CD8-positive, alpha-beta memory T cell (primary cell): ENCODE measurements around the gene KRTAP10-12. TPM values are rescaled to one million over a fixed set of nuclear protein-coding genes. Genes with fewer than 3 reads are reported as not detected.
"Not testable (repeated sequence)": the region's sequence is repeated elsewhere in the genome, so short reads cannot be mapped to it uniquely, and the experiment has no call there.

Experiments
- CTCF ChIA-PET: fragments of 350-600 bp; sonication (Branson Sonifier 250); formaldehyde crosslinking; loops from one replicate; lab custom pipeline; 2021; ENCODE audit warnings: antibody characterized with exemption; lab: Charles Lee
- POLR2A ChIA-PET: fragments of 350-600 bp; sonication (Branson Sonifier 250); formaldehyde crosslinking; loops from one replicate; lab custom pipeline; 2021; ENCODE audit warnings: antibody characterized with exemption; lab: Charles Lee
- DNase-seq, 5 donors: peaks; one replicate each; pipeline versions ENCODE4 v3.0.0 to v3.0.0-alpha.2; 2020 to 2022; ENCODE audit warnings: mixed read lengths in 1 of 5
- H3K27ac ChIP-seq: one replicate; pipeline ENCODE4 v1.7.0; 2013; ENCODE audit warnings: low read depth, mild to moderate bottlenecking, low read length, moderate library complexity
- H3K27me3 ChIP-seq: 2 replicates; pipeline ENCODE4 v1.7.0; 2013; ENCODE audit warnings: low read length, mild to moderate bottlenecking; ENCODE audit not compliant: insufficient read depth, poor library complexity, severe bottlenecking
- H3K36me3 ChIP-seq: 2 replicates; pipeline ENCODE4 v1.7.0; 2013; ENCODE audit warnings: mild to moderate bottlenecking, low read length, moderate library complexity; ENCODE audit not compliant: insufficient read depth
- H3K4me1 ChIP-seq: 2 replicates; pipeline ENCODE4 v1.7.0; 2013; ENCODE audit warnings: mild to moderate bottlenecking, low read length, moderate library complexity; ENCODE audit not compliant: insufficient read depth
- H3K4me3 ChIP-seq: 2 replicates; pipeline ENCODE4 v1.7.0; 2013; ENCODE audit warnings: mild to moderate bottlenecking, low read length
- H3K9me3 ChIP-seq: 2 replicates; pipeline ENCODE4 v1.7.0; 2013; ENCODE audit warnings: mild to moderate bottlenecking, low read length
- H3K27ac Mint-ChIP-seq, 8 donors: one replicate each; pipeline ENCODE4 v1.8.0; 2020 to 2021; ENCODE audit warnings: mixed read lengths in 8 of 8, mild to moderate bottlenecking in 6 of 8, inconsistent platforms in 3 of 8, moderate library complexity in 3 of 8
- H3K27me3 Mint-ChIP-seq, 2 donors: one replicate each; pipeline ENCODE4 v1.8.0; 2020 to 2021; ENCODE audit warnings: mixed read lengths in 2 of 2, mild to moderate bottlenecking in 1 of 2, moderate library complexity in 1 of 2
- H3K36me3 Mint-ChIP-seq, 3 donors: one replicate each; pipeline ENCODE4 v1.8.0; 2020 to 2021; ENCODE audit warnings: mixed read lengths in 3 of 3, inconsistent platforms in 1 of 3, mild to moderate bottlenecking in 1 of 3
- H3K4me1 Mint-ChIP-seq, 3 donors: one replicate each; pipeline ENCODE4 v1.8.0; 2020 to 2021; ENCODE audit warnings: mixed read lengths in 3 of 3, inconsistent platforms in 1 of 3, mild to moderate bottlenecking in 1 of 3
- H3K4me3 Mint-ChIP-seq, 7 donors: one replicate each; pipeline ENCODE4 v1.8.0; 2020 to 2021; ENCODE audit warnings: mixed read lengths in 7 of 7, mild to moderate bottlenecking in 6 of 7, moderate library complexity in 4 of 7, inconsistent platforms in 2 of 7
- H3K9me3 Mint-ChIP-seq, 5 donors: one replicate each; pipeline ENCODE4 v1.8.0; 2020 to 2022; ENCODE audit warnings: mixed read lengths in 5 of 5, mild to moderate bottlenecking in 3 of 5, moderate library complexity in 2 of 5, inconsistent platforms in 1 of 5
- polyA plus RNA-seq: library from polyadenylated mRNA; unstranded; fragments of 300-500 nt; fragmentation: Illumina TruSeq; gene quantifications from one replicate; pipeline ENCODE4 v1.2.3, GENCODE V29; 2021
- total RNA-seq, 2 experiments: library from RNA; stranded (reverse); gene quantifications; one replicate each; pipeline ENCODE4 v1.2.3, GENCODE V29; 2021

KRTAP10-12 gene
- total and polyA plus RNA-seq, 3 experiments from 2014 or later, result not detected

- Histone ChIP-seq H3K4me3 (no peak overlapping the region), H3K9me3 (no peaks in the 10 kb centered on the region), H3K27ac (no peak overlapping the region), H3K36me3 (no peaks in the 10 kb centered on the region), H3K27me3 (no peaks in the 10 kb centered on the region), H3K4me1 (no peaks in the 10 kb centered on the region)
- Mint-ChIP-seq H3K36me3 (no peaks in the 10 kb centered on the region), H3K27me3 (peaks cover 8 to 26% of the 10 kb centered on the region in 2 donors), H3K9me3 (no peaks in the 10 kb centered on the region), H3K4me3 (no peak overlapping the region), H3K27ac (peak overlapping the region in 2 of 8 donors; percentile 12 to 81), H3K4me1 (peaks cover 6 to 7% (median 6%) of the 10 kb centered on the region in 3 donors)
- CTCF ChIA-PET, result no interaction called here
- POLR2A ChIA-PET, result no interaction called here
- no peak for DNase-seq
Observed at GRCh38 chr21:44686000-44686781, 10.8 kb upstream of the KRTAP10-12 start.

- Histone ChIP-seq H3K4me3 (no peak overlapping the region), H3K4me1 (no peaks in the 10 kb centered on the region), H3K36me3 (no peaks in the 10 kb centered on the region), H3K27ac (no peak overlapping the region), H3K27me3 (no peaks in the 10 kb centered on the region), H3K9me3 (no peaks in the 10 kb centered on the region)
- Mint-ChIP-seq H3K27me3 (peaks cover 6 to 26% of the 10 kb centered on the region in 2 donors), H3K36me3 (no peaks in the 10 kb centered on the region), H3K27ac (peak overlapping the region in 2 of 8 donors; percentile 81 to 82), H3K9me3 (peaks cover 0 to 4% (median 0%) of the 10 kb centered on the region in 5 donors), H3K4me3 (no peak overlapping the region), H3K4me1 (peaks cover 9 to 14% (median 12%) of the 10 kb centered on the region in 3 donors)
- ChIA-PET POLR2A (no interaction called here), CTCF (no interaction called here)
- no peak for DNase-seq
Observed at GRCh38 chr21:44686843-44687561, 10.0 kb upstream of the KRTAP10-12 start.

GRCh38 chr21:44687671-44688070 is 9.3 kb upstream of the KRTAP10-12 start:
- Histone ChIP-seq H3K27me3 (no peaks in the 10 kb centered on the region), H3K9me3 (peaks cover 4% of the 10 kb centered on the region), H3K27ac (no peak overlapping the region), H3K4me1 (no peaks in the 10 kb centered on the region), H3K36me3 (no peaks in the 10 kb centered on the region), H3K4me3 (no peak overlapping the region)
- CTCF ChIA-PET, result no interaction called here
- peaks cover 0 to 6% (median 2%) of the 10 kb centered on the region in 3 donors for H3K36me3 Mint-ChIP-seq
- H3K9me3 Mint-ChIP-seq, result peaks cover 0 to 10% (median 3%) of the 10 kb centered on the region in 5 donors
- no peak for DNase-seq
- no peak overlapping the region for H3K4me3 Mint-ChIP-seq
- POLR2A ChIA-PET, result no interaction called here
- H3K27ac Mint-ChIP-seq, result no peak overlapping the region
- peaks cover 6 to 26% of the 10 kb centered on the region in 2 donors for H3K27me3 Mint-ChIP-seq
- H3K4me1 Mint-ChIP-seq, result peaks cover 9 to 14% (median 12%) of the 10 kb centered on the region in 3 donors

- CTCF ChIA-PET, H3K4me3 ChIP-seq, H3K27me3 ChIP-seq, H3K4me3 Mint-ChIP-seq, DNase-seq, H3K27ac ChIP-seq, POLR2A ChIA-PET, H3K36me3 ChIP-seq, H3K27ac Mint-ChIP-seq, H3K9me3 ChIP-seq, H3K4me1 ChIP-seq: not testable (repeated sequence)
- Mint-ChIP-seq H3K36me3 (peaks cover 2 to 16% (median 2%) of the 10 kb centered on the region in 3 donors), H3K4me1 (peaks cover 14 to 22% (median 21%) of the 10 kb centered on the region in 3 donors), H3K9me3 (peaks cover 3 to 12% (median 6%) of the 10 kb centered on the region in 5 donors), H3K27me3 (peaks cover 6 to 26% of the 10 kb centered on the region in 2 donors)
Observed at GRCh38 chr21:44689740-44690139, 7.2 kb upstream of the KRTAP10-12 start.

DNA sequence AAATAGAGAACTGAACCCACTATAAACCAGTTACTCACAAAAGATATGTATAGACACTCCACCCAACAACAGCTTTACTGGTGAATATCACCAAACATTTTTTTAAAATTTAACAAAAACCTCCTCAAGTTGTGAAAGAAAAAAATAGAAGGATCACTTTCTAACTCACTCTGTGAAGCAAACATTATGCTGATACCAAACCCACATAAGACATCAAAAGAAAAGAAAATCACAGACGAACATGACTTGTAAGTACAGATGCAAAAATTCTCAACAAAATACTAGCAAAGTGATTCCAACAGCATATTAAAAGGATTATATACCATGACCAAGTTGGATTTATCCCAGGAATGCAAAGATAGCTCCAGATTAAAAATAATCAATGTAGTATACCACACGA is 5.3 kb upstream of the KRTAP10-12 start:
- H3K27me3 Mint-ChIP-seq, result peaks cover 12 to 23% of the 10 kb centered on the region in 2 donors
- no peak overlapping the region for H3K4me3 Mint-ChIP-seq
- peaks cover 3 to 12% (median 6%) of the 10 kb centered on the region in 5 donors for H3K9me3 Mint-ChIP-seq
- Histone ChIP-seq H3K9me3 (peaks cover 5% of the 10 kb centered on the region), H3K4me1 (no peaks in the 10 kb centered on the region), H3K27ac (no peak overlapping the region), H3K4me3 (no peak overlapping the region), H3K27me3 (no peaks in the 10 kb centered on the region), H3K36me3 (no peaks in the 10 kb centered on the region)
- CTCF ChIA-PET, result no interaction called here
- peaks cover 2 to 24% (median 2%) of the 10 kb centered on the region in 3 donors for H3K36me3 Mint-ChIP-seq
- peaks cover 12 to 25% (median 22%) of the 10 kb centered on the region in 3 donors for H3K4me1 Mint-ChIP-seq
- no peak for DNase-seq
- POLR2A ChIA-PET, result no interaction called here
- peak overlapping the region in 2 of 8 donors; percentile 10 to 70 for H3K27ac Mint-ChIP-seq

- Histone ChIP-seq H3K4me1 (no peaks in the 10 kb centered on the region), H3K36me3 (no peaks in the 10 kb centered on the region), H3K27me3 (no peaks in the 10 kb centered on the region), H3K4me3 (no peak overlapping the region), H3K9me3 (peaks cover 5% of the 10 kb centered on the region), H3K27ac (no peak overlapping the region)
- Mint-ChIP-seq H3K27me3 (peaks cover 14 to 24% of the 10 kb centered on the region in 2 donors), H3K36me3 (peaks cover 2 to 26% (median 2%) of the 10 kb centered on the region in 3 donors), H3K4me3 (no peak overlapping the region), H3K9me3 (peaks cover 3 to 12% (median 6%) of the 10 kb centered on the region in 5 donors), H3K4me1 (peaks cover 13 to 28% (median 22%) of the 10 kb centered on the region in 3 donors), H3K27ac (no peak overlapping the region)
- ChIA-PET POLR2A (no interaction called here), CTCF (no interaction called here)
- DNase-seq, result no peak
Observed at GRCh38 chr21:44692798-44693512, 4.0 kb upstream of the KRTAP10-12 start.

- Mint-ChIP-seq H3K27ac (no peak overlapping the region), H3K36me3 (peaks cover 2 to 26% (median 2%) of the 10 kb centered on the region in 3 donors), H3K9me3 (peaks cover 3 to 12% (median 6%) of the 10 kb centered on the region in 5 donors), H3K4me1 (peaks cover 17 to 31% (median 22%) of the 10 kb centered on the region in 3 donors), H3K27me3 (peaks cover 23 to 38% of the 10 kb centered on the region in 2 donors), H3K4me3 (peak overlapping the region in 4 of 7 donors; percentile 2 to 46 (median 24))
- Histone ChIP-seq H3K4me3 (no peak overlapping the region), H3K9me3 (peaks cover 5% of the 10 kb centered on the region), H3K4me1 (no peaks in the 10 kb centered on the region), H3K27ac (no peak overlapping the region), H3K27me3 (peaks cover 3% of the 10 kb centered on the region), H3K36me3 (no peaks in the 10 kb centered on the region)
- CTCF ChIA-PET, result interaction anchor here (1.0 kb wide), 1 partner anchor 48 kb away, joined by 3 read pairs; no protein-coding TSS in a partner anchor
- POLR2A ChIA-PET, result no interaction called here
- DNase-seq, result no peak
Observed at GRCh38 chr21:44694776-44695175, 2.2 kb upstream of the KRTAP10-12 start.
